Measurements from ENCODE around the gene ZNF487. TPM values are rescaled to one million over a fixed set of nuclear protein-coding genes. Genes with fewer than 3 reads are reported as not detected.

The ZNF487 gene
- total RNA-seq, 4 donors from 2014 or later, result 3.7 to 9.2 (median 6.8) TPM

DNA sequence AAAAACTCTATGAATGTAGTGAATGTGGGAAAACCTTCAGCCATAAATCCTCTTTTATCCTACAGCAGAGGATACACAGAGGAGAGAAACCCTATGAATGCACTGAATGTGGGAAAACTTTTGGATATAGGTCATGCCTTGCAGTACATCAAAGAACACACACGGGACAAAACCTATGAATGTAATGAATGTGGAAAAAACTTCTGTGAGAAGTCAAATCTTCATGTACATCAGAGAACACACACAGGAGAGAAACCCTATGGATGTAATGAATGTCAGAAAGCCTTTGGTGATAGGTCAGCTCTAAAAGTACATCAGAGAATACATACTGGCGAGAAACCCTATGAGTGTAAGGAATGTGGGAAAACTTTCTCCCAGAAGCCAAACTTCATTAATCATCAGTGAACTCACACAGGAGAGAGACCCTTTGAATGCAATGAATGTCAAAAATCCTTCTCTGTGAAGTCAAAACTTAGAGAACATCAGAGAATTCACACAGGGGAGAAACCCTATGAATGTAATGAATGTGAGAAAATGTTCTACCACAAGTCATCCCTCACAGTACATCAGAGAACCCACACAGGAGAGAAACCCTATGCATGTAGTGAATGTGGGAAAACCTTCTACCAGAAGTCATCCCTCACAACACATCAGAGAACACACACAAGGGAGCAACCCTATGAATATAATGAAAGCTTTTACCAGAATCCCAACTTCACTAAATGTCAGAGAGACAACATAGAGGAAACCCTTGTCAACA, 45.6 kb downstream of the ZNF487 start:
- no peak for DNase-seq (ENCODE audit: low spot score)
- ATAC-seq (ENCODE audit: low FRiP score), result no peak
- TF ChIP-seq, protein P1, sequence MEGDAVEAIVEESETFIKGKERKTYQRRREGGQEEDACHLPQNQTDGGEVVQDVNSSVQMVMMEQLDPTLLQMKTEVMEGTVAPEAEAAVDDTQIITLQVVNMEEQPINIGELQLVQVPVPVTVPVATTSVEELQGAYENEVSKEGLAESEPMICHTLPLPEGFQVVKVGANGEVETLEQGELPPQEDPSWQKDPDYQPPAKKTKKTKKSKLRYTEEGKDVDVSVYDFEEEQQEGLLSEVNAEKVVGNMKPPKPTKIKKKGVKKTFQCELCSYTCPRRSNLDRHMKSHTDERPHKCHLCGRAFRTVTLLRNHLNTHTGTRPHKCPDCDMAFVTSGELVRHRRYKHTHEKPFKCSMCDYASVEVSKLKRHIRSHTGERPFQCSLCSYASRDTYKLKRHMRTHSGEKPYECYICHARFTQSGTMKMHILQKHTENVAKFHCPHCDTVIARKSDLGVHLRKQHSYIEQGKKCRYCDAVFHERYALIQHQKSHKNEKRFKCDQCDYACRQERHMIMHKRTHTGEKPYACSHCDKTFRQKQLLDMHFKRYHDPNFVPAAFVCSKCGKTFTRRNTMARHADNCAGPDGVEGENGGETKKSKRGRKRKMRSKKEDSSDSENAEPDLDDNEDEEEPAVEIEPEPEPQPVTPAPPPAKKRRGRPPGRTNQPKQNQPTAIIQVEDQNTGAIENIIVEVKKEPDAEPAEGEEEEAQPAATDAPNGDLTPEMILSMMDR (IDR thresholded peaks at IDR 0.05), result no peak

DNA sequence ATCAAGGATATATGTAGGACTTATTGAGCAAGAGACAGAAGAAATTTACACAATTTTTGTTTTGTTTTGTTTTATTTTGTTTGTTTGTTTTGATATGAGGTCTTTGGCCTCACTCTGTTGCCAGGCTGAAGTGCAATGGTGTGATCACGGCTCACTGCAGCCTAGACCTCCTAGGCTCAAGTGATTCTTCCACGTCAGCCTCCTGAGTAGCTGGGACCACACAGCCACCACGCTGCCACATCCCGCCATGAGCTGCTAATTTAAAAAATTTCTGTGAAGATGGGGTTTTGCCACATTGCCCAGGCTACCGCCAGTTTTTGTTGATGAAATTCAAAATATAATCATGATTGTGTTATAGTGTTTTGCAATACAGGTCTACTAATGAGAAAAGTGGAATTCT, 54.9 kb downstream of the ZNF487 start:
- TF ChIP-seq, protein P1 (IDR thresholded peaks at IDR 0.05), result no peak
- ATAC-seq (ENCODE audit: low FRiP score), result no peak
- DNase-seq (ENCODE audit: low spot score), result no peak

DNA sequence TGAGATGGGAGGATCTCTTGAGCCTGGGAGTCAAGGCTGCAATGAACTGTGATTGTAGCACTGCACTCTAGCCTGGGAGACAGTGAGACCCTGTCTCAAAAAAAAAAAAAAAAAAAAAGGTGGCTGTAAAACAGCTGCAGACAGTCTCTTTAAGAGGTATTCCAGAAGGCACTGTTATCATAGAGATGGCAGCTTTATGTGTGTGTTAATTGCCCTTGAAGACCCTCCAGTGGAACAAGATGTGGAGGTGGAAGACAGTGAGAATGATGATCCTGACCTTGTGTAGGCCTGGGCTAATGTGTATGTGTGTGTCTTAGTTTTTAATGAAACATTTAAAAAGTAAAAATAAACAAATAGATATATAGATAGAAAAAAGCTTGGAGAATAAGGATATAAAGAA, 66.0 kb downstream of the ZNF487 start:
- ATAC-seq (ENCODE audit: low FRiP score), result no peak
- TF ChIP-seq, protein P1 (IDR thresholded peaks at IDR 0.05), result no peak
- DNase-seq (ENCODE audit: low spot score), result no peak

DNA sequence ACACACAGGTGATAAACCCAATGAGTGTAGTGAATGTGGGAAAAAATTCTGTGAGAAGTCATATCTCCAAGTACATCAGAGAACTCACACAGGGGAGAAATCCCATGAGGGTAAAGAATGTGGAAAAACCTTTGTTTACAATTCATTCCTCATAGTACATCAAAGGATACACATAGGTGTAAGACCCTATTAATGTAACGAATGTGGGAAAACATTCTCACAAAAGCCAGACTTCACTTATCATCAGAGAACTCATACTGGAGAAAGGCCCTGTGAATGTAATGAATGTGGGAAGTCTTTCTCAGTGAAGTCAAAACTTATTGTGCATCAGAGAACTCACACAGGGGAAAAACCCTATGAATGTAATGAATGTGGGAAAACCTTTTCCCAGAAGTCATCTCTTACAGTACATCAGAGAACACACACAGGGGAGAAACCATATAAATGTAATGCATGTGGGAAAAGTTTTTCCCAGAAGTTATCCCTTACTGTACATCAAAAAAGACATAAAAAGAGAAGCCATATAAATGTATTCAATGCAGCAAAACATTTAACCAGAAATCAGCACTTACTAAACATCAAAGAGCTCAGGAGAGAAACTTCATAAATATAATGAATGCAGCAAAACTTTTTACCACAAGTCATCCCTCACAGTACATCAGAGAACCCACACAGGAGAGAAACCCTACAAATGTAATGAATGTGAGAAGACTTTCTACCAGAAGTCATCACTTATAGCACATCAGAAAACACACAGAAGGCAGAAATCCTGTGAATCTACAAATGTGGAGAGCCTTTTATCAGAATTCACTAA, 87.7 kb downstream of the ZNF487 start:
- no peak for DNase-seq (ENCODE audit: low spot score)
- TF ChIP-seq, protein P1 (IDR thresholded peaks at IDR 0.05), result no peak
- no peak for ATAC-seq (ENCODE audit: low FRiP score)

Small RNAs within 50 kb of the gene (small RNA-seq; reads per million reads assigned to genes)
- gene RNU7-193P, result not detected
- gene SNORD3J, result not detected

Other genes starting within 250 kb of the ZNF487 start
- gene RASGEF1A, start 170.0 kb upstream of the ZNF487 start, total RNA-seq, result 1 to 10 TPM in 2 of 4 donors, under 1 TPM in 2; 0.28 to 2.8 (median 0.92) TPM
- gene FXYD4, start 65.5 kb upstream of the ZNF487 start, total RNA-seq, result not detected
- gene HNRNPF, start 27.9 kb upstream of the ZNF487 start, total RNA-seq, result 100 to 1,000 TPM; 140 to 345 (median 164) TPM
- gene ZNF239, start 137.5 kb downstream of the ZNF487 start, total RNA-seq, result 1 to 10 TPM; 1.3 to 5.3 (median 4.1) TPM
- 10 to 100 TPM in 1 of 4 donors, 1 to 10 TPM in 3; 2.2 to 13.1 (median 5.8) TPM for gene ZNF485, start 169.3 kb downstream of the ZNF487 start, total RNA-seq
- gene ZNF32, start 211.8 kb downstream of the ZNF487 start, total RNA-seq, result 10 to 100 TPM; 29.7 to 48.1 (median 35.3) TPM

Data from omental fat pad (tissue), 4 donors.